CMK (cell line): Measurements from ENCODE around the gene BIRC7.
"Not testable (repeated sequence)": the region's sequence is repeated elsewhere in the genome, so short reads cannot be mapped to it uniquely, and the experiment has no call there.

Source experiments
- DNase-seq: peaks from one replicate; pipeline ENCODE4 v3.0.0-alpha.2; 2010; ENCODE audit warnings: low read depth

The BIRC7 gene

GRCh38 chr20:63208346-63208909 is 27.3 kb upstream of the BIRC7 start:
- no peak for DNase-seq

GRCh38 chr20:63210011-63210605 is 25.6 kb upstream of the BIRC7 start:
- no peak for DNase-seq

- no peak for DNase-seq
These were observed 23.3 kb upstream of the BIRC7 start for GRCh38 chr20:63212393-63212730.

- no peak for DNase-seq
These were observed 22.9 kb upstream of the BIRC7 start for GRCh38 chr20:63212792-63213191.

- no peak for DNase-seq
These were observed 21.2 kb upstream of the BIRC7 start for GRCh38 chr20:63214514-63214913.

GRCh38 chr20:63215101-63216040 is 20.3 kb upstream of the BIRC7 start:
- DNase-seq = no peak

- peak; percentile 90 for DNase-seq
These were observed 19.5 kb upstream of the BIRC7 start, which contains the start of gene YTHDF1 for GRCh38 chr20:63216041-63216848. Gene YTHDF1, minus strand, starts transcription at chr20:63216131. Its CDS starts 239 bp downstream, at chr20:63215892.

GRCh38 chr20:63216849-63217471 is 18.7 kb upstream of the BIRC7 start:
- no peak for DNase-seq

GRCh38 chr20:63217706-63218105 is 18.0 kb upstream of the BIRC7 start:
- DNase-seq = no peak

- DNase-seq = no peak
These were observed 16.8 kb upstream of the BIRC7 start for GRCh38 chr20:63218701-63219446.

- no peak for DNase-seq
These were observed 16.3 kb upstream of the BIRC7 start for GRCh38 chr20:63219447-63219821.

- no peak for DNase-seq
These were observed 15.7 kb upstream of the BIRC7 start for GRCh38 chr20:63219866-63220521.

GRCh38 chr20:63220696-63221399 is 14.9 kb upstream of the BIRC7 start:
- DNase-seq = no peak

GRCh38 chr20:63221400-63222053 is 14.2 kb upstream of the BIRC7 start:
- DNase-seq = not testable (repeated sequence)

- DNase-seq = no peak
These were observed 13.2 kb upstream of the BIRC7 start for GRCh38 chr20:63222541-63222940.

- no peak for DNase-seq
These were observed 12.4 kb upstream of the BIRC7 start for GRCh38 chr20:63223121-63223825.

- DNase-seq = no peak
These were observed 11.9 kb upstream of the BIRC7 start for GRCh38 chr20:63223826-63224207.

- no peak for DNase-seq
These were observed 11.2 kb upstream of the BIRC7 start for GRCh38 chr20:63224412-63225081.
